ENCODE data around the gene KIAA1328.

The KIAA1328 gene

GRCh38 chr18:37265382-37265781 is 436.5 kb downstream of the KIAA1328 start:
- H3K4me3 ChIP-seq (ENCODE audit: low read depth, low read length): no peak overlapping the region
- no peak for TF ChIP-seq CTCF (IDR thresholded peaks at IDR 0.05; ENCODE audit: borderline replicate concordance, insufficient read depth, low read depth, low read length)

GRCh38 chr18:37266290-37266689 is 437.4 kb downstream of the KIAA1328 start:
- TF ChIP-seq CTCF (IDR thresholded peaks at IDR 0.05; ENCODE audit: borderline replicate concordance, insufficient read depth, low read depth, low read length): peak; percentile 51
- H3K4me3 ChIP-seq (ENCODE audit: low read depth, low read length): no peak overlapping the region

- TF ChIP-seq CTCF (IDR thresholded peaks at IDR 0.05; ENCODE audit: borderline replicate concordance, insufficient read depth, low read depth, low read length): no peak
- no peak overlapping the region for H3K4me3 ChIP-seq (ENCODE audit: low read depth, low read length)
Measured at GRCh38 chr18:37270038-37270665, 441.2 kb downstream of the KIAA1328 start.

GRCh38 chr18:37270666-37271052 is 441.7 kb downstream of the KIAA1328 start:
- no peak overlapping the region for H3K4me3 ChIP-seq (ENCODE audit: low read depth, low read length)
- TF ChIP-seq CTCF (IDR thresholded peaks at IDR 0.05; ENCODE audit: borderline replicate concordance, insufficient read depth, low read depth, low read length): no peak

- no peak overlapping the region for H3K4me3 ChIP-seq (ENCODE audit: low read depth, low read length)
- no peak for TF ChIP-seq CTCF (IDR thresholded peaks at IDR 0.05; ENCODE audit: borderline replicate concordance, insufficient read depth, low read depth, low read length)
Measured at GRCh38 chr18:37272226-37272625, 443.3 kb downstream of the KIAA1328 start.

- TF ChIP-seq CTCF (IDR thresholded peaks at IDR 0.05; ENCODE audit: borderline replicate concordance, insufficient read depth, low read depth, low read length): no peak
- no peak overlapping the region for H3K4me3 ChIP-seq (ENCODE audit: low read depth, low read length)
Measured at GRCh38 chr18:37272841-37273240, 443.9 kb downstream of the KIAA1328 start.

All from GM12875 (cell line).